PC-9 (cell line): ENCODE data around the gene CDK6.

ENCODE experiments used
- EZH2 ChIP-seq: fragments of 200-600 bp; sonication (generic); IDR thresholded peaks from 2 replicates; pipeline ENCODE4 v1.8.0; 2017; ENCODE audit warnings: antibody characterized with exemption, low read depth
- TF ChIP-seq, protein P1 (sequence below): fragments of 200-600 bp; sonication (generic); conservative IDR thresholded peaks from 2 replicates; pipeline ENCODE4 v1.6.1; 2017; ENCODE audit warnings: mixed run types, antibody characterized with exemption, mild to moderate bottlenecking, moderate library complexity

DNA sequence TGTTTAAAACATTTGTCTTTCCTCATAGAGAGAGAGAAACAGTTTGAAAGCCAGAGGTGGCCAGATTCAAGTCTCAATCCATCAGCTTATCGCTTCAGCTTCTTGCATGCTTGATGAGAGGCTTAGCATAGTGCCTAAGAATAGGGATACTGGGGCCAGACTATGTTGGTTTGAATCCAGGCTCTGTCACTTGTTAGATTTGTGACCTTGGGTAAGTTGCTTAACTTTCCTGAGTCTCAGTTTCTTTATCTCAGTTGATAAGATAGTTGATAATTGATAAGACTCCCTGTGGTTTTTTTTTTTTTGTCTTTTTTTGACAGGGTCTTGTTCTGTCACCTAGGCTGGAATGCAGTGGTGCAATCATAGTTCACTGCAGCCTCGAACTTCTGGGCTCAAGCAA is 12.1 kb upstream of the CDK6 start:
- TF ChIP-seq EZH2: no peak
- TF ChIP-seq, protein P1, sequence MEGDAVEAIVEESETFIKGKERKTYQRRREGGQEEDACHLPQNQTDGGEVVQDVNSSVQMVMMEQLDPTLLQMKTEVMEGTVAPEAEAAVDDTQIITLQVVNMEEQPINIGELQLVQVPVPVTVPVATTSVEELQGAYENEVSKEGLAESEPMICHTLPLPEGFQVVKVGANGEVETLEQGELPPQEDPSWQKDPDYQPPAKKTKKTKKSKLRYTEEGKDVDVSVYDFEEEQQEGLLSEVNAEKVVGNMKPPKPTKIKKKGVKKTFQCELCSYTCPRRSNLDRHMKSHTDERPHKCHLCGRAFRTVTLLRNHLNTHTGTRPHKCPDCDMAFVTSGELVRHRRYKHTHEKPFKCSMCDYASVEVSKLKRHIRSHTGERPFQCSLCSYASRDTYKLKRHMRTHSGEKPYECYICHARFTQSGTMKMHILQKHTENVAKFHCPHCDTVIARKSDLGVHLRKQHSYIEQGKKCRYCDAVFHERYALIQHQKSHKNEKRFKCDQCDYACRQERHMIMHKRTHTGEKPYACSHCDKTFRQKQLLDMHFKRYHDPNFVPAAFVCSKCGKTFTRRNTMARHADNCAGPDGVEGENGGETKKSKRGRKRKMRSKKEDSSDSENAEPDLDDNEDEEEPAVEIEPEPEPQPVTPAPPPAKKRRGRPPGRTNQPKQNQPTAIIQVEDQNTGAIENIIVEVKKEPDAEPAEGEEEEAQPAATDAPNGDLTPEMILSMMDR: no peak
